Activated CD8-positive, alpha-beta memory T cell treated with anti-CD3 and anti-CD28 coated beads for 48 hours (primary cell): ENCODE measurements around the gene CADPS.

Experiments used
- DNase-seq, 3 experiments: peaks; one replicate each; pipeline ENCODE4 v3.0.0-alpha.2; 2020; ENCODE audit warnings: low read depth in 2 of 3, low spot score in 2 of 3

CADPS gene

DNA sequence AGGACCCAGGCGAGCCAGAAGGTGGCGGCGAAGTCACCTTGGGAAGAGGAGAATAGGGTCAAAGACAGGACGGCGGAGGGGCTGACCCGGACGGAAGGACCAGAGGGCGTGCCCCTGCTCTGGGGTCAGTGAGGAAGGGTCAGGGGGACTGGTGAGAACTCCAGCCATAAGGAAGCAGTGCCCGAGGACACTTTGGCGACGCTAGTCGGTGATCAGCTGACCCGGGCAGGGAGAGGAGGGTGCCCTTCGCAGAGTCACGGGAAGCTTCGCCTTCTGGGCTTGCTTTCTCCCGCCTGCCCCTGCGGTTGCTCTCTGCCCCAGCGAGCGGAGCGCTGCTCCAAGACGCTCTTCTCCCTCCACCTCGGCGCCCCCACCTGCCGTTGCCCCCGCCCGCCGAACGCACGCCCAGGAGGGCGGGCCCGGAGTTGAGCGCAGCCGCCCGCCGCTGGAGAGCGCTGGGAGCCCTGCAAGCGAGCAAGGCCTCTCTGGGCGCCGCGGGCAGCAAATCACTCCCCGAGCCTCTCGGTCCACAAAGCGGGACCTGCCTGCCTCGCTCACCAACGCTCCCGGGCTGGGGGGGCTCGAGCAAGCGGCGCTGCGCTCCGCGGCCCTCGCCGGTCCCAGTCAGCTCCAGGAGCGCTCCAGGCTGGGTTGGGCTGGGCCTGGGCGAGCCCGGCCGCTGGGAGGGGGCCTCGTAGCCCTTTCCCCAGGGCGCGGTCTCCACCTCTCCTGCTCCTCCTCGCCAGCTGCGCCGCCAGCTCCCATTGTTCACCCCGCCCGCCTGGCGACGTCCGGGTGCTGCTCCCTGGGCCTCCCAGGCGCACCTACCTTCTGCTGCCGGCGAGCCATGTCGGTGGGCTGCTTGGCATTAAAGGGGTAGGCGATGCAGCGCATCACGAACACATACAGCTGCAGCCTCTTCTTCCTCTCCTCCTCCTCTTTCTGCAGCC, 1.2 kb downstream of the CADPS start:
- no peak for DNase-seq

DNA sequence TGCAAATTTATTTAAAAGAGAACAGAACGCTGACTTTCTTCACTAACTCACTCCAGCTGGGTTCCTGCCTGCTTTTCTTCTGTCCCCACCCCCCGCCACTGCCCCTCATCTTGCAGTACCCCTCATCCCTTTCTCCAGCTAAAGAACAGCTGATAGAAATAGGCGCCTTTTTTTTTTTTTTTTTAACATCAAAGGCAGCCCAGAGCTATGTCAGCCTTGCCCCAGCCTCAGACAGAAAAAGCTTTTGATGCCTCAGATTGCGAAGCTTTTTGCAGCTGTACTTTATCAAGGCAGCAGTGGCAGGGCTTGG, 1.8 kb downstream of the CADPS start:
- DNase-seq = no peak

DNA sequence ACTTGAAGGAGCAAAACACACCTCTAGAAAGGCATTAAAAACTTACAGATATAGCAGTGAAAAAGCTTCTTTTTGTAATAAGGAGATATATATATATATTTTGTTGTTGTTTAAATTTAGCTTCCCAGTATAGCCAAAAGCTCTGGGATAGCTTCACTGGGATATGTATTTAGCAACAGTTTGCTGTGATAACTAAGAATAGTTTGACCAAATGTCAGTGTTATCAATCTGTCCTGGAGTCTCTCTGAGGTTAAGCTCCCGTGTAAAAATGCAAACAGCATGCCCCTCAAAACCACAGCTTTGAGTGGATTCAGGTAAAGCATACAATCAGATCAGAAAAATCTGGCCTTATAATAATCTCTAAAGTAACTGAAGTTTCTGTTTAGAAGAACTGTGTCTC, 2.9 kb downstream of the CADPS start:
- no peak for DNase-seq

DNA sequence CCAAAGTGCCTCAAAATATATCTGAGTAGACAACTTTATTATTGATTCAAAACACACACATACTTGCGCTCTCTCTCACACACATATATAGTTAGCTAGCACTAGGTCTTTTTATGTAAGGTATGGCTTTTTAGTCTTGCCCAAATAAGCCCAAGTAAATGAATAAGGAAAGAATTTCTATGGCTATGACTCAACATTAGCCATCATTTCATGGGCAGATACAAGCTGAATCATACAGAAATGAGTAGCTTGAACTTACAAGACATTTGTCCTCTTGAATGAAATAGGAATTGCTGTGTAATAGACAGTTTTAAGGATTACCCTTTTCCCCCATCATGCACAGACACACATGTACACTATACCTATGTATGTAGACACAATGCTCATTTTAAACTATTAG, 4.9 kb downstream of the CADPS start:
- no peak for DNase-seq

DNA sequence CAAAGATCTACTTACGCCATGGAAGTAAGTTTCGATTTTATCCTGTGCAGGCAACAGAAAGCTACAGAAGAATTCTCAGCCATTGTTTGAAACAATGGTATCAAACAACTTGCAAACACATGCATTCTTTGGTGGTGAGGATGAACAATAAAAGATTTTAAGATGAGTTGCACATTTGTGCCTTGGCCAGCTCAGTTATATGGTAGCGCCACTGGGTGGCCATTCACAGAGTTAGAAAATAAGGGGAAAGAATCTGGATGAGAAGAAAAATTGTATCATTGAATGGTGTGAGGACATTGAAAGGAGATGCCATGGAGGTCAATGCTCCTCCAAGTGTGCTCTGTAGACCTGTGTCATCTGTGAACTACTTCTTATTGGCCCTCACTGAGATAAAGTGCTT, 11.6 kb downstream of the CADPS start:
- DNase-seq = no peak

DNA sequence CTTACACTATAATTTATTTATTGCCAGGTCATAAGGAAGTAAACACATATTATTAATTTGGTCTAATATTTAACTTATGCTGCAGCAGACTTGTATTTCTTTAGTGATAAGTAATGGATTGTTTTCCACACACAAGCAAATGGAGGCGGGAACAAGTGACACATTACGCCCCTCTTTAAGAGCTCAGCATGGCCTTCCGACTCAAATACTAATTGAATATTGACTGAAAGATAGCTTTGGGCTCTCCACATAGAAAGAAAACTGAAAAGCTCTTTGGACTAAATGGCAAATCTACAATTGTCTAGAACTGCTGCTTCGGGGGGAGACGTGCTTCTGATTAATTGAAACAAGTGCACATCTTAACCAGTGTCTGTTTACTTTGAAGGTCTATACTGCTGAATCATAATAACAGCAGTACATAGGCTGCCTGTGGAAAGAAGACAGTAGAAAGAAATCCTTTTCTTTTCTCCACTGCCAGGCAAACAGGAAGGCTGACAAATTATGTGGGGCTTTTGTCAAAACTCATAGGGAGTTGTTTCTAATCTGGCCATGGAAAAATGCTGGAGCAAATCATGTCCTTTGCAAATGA, 15.9 kb downstream of the CADPS start:
- no peak for DNase-seq

DNA sequence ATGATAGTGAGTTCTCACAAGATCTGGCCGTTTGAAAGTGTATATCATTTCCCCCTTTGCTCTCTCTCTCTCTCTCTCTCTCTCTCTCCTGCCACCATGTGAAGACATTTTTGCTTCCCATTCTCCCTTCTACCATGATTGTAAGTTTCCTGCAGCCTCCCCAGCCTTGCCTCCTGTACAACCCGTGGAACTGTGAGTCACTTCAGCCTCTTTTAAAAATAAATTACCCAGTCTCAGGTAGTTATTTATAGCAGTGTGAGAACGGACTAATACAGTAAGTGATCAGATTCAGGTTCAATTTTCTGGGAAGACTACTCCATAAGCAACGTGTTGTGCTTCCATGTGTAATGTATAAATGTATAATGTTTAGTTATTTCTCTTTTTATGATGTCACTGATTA, 29.2 kb downstream of the CADPS start:
- DNase-seq = no peak

DNA sequence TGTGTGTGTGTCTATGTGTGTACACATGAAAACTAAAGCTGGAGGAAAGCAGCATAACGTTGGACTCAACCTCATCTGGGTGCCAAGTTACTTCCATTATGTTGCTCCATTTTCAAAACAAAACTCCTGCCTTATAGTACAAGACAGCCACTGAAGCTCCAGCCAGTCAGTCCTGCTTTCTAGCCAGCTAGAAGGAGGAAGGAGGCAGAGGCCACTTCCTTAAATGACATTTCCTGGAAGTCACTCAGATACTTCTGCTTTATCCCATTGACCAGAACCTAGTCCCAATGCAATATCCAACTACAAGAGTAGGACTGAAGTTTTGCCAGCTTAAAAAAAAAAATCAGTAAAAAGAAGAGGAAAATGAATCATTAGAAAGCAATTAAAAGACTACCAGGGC, 31.7 kb downstream of the CADPS start:
- DNase-seq = no peak

DNA sequence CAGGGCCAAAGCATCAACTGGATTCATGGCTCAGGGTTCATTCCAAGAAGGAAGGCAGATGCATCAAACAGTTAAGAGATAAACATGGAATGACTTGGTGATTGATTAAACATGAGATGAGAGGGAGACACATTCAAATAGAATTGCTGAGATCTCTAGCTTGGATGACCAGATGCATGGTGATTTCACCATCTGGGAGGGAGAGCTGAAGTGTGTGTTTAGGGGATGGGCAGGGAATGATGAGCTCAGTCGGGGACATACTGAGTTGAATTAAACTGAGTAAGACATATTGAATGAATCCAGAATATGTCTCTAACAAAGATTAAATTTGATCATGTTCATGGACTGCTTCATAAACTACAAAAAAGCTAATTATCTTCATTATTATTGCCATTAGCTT, 35.5 kb downstream of the CADPS start:
- no peak for DNase-seq

DNA sequence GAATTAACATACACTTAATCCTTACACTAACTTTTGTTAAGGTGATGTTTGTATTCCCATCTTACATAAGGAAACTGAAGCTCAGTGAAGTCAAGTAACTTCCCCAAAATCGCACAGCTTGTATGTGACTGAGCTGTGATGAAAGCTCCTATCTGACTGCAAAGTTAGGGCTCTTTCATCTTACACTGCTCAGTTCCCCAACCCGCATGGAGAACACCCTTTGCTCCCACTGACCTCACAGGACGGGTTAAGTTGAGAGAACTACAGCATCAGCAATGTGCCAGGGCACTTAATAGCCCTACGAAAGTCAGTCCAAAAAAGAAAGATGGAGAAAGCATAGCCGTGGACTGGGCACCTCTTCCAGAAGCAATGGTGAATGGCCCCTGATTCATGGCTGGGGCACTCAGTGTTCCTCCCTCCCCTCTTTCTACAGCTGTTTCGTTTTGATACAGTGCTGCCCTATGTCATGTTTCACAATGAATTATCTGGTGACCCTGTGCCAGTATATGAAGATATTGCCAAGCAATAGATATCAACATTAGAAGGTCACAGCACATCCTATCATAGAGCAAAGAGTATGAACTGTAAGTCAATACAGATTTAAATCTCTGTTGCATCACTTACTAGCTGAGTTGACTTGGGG, 38.0 kb downstream of the CADPS start:
- DNase-seq = no peak

DNA sequence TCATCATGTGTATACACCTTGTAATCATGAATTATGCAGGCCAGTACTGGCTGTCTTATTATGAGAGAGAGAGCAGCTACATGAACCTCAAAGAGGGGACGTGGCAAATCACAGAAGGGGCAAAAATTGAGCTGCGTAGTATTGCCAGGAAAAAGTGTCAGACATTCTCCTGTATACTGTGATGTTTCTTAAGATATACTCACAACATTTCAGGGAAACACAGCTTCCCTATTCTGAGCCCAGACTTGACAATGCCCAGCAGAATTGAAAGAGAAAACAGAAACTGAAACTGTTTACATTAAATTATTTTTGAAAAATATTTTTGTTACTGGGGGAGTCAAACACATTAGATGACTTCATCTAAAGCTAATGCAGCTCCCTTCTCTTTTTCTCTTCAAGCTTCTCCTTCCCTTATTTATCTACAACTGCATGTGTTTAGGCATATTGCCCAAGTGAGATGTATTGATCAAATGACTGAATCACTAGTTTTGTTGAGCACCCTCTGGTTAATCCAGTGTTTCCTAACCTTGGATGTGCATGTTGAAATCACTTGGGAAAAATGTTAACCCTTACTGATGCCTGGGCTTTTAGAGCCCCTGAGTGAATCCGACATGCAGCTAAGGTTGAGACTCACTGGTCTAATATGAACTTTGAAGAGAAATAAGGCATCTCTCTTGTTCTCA, 39.5 kb downstream of the CADPS start:
- DNase-seq = no peak

DNA sequence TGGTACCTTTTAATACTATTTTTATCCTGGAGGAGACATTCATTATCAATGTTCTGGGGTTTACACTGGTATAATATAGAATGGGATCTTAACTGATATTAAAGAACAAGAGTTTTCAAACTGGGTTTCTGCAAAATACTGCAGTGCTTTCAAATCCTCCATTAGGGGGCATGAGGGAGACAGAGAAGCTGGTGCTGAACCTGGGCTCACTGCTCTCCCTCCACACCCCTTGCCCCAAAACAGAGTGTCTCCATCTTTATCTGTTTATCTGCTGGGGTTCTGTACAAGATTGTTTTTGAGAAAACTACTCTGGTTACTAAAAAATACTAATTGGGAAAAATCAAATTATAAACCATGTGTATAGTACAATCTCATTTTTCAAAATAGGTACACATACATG, 41.7 kb downstream of the CADPS start:
- DNase-seq = no peak

DNA sequence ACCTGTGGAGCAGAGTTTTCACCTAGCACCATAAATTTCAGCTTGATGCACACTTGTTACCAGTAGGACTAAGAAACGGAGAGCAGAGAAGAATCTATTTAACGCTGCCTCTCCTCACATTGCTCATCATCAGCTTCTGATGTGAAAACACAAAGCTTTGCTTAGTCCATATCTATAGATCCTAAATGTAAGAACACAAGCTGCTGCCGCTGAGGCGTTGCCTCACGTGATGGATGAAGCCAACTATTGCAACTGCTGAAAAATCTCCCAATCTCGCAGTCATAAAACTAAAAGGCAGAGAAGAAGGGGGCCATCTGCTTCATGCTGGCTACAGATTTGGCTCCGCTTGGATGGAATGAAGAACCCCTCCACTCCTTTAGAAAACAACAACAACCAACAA, 42.7 kb downstream of the CADPS start:
- DNase-seq = no peak

DNA sequence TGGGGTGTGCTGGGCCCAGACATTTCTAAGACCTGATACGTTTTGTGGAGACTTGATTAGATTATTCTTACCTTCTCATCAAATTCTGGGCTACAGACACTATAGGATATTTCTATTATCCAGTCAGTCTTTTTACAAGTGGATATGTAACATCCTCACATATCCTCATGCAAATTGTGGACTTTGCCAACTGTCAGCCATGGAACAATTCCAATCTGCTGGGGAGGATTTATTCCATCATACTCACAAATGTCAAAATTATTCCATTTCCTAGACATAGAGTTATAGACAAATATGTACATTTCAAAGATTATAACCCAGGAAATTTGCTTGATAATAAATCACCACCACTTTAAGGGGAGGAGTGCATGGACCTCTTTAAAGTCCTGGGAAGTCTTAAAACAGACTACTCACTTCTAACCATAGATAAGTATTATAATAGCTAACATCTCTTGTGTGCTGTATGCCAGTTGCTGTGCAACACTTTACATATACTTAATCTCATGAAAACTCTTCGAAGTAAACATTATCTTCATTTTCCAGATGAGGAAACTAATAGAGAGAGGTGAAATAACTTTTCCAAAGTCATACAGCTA, 44.4 kb downstream of the CADPS start:
- no peak for DNase-seq

DNA sequence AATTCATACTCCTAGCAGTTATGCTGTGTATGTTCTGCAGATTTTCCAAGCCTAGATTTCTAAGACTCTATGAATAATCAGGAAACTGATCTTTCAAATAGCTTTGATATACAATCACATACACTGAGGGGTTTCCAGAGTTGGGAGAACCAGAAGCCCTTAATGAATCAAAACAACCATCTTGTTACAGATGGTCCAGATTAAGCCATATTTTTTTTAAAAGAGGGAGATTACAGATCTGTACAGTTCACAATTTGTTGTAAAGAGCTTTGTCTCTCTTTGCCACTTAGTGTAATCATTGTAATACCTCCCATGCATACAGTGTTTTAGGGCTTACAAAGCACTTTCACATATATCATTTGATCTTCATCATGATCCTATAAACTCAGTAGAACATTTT, 47.7 kb downstream of the CADPS start:
- no peak for DNase-seq

DNA sequence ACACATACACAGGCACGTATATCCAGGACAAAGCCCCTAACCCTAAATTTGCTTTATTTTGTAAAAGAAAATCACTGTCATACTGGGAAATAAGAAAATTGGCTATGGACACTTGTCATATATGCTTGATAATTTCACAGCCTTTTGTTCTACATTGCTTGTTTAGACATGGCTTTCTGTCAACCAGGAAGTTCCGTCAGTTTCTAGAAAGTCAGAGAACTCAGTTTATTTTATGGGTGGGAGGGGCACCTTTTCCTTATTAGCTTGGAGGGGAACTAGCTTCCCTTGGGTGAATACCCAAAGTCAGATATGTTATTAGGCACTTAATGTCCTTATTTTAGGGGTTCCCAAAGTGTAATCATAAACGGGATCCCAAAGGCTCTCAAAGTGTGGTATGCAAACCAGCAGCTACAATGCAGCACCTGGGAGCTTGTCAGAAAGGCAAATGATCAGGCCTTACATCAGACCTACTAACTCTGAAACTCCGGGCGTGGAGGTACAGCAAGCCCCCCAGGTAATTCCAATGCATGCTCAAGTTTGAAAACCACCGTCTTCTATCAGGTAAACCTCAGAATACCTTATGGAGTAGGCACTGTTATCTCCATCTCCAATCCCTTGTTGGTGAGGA, 50.1 kb downstream of the CADPS start:
- no peak for DNase-seq

DNA sequence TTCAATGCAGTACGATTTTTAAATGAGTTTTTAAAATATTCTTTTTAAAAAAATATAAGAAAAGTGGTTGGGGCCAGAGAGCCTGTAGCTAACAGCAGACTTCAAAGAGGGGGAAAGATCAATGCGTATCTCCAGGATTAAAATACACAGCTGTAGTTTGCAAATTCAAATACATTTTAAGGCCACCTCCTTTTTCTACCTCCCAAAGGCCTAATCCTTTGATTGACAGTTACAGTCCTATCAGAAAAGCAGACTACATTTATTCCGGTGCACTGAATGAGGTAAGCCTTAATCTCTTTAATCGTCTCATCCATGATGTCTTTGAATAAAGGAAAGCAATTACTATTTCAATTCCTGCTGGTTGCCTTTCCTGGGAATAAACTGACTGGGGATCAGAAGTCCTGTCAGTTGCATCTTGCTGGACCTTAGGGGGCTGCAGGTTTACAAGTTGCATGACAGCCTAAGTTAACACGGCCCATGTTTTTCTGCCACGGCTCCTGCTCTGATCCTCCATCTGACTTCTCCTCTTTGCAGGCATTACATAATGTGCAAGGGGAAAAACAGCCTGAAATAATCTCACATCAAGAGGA, 51.7 kb downstream of the CADPS start:
- DNase-seq = no peak

DNA sequence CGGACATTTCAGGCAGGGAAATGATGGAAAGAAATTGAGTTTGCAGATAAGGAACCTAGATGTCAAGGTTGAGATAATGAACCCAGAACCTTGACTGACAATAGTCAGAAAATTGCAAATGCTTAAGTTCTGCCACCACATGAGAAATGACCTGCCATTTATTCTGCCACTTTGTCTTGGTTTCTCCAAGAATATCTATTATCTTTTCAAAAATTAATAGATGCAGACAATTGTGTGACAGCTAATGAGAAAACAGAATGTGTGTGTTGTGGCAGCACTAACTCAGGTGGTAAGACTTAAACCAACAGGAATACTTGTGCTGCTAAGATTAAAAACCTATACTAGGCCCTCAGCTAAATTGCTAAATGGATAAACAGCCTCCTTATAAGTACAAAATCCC, 52.3 kb downstream of the CADPS start:
- DNase-seq = no peak

DNA sequence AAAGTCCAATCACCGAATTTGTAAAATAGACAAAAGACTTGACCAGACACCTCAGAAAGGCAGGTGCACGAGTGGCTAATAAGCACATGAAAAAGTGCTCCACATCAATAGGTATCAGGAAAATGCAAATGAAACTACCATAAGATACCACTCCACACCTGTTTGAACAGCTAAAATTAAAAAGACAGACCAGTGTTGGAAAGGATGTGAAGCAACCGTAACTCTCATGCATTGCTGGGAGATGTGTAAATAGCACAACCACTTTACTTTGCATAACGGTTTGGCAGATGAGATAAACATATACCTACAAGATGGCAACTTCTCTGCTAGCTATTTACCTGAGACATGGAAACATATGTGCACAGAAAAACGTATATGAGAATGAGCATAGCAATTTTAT, 56.9 kb downstream of the CADPS start:
- DNase-seq = no peak

DNA sequence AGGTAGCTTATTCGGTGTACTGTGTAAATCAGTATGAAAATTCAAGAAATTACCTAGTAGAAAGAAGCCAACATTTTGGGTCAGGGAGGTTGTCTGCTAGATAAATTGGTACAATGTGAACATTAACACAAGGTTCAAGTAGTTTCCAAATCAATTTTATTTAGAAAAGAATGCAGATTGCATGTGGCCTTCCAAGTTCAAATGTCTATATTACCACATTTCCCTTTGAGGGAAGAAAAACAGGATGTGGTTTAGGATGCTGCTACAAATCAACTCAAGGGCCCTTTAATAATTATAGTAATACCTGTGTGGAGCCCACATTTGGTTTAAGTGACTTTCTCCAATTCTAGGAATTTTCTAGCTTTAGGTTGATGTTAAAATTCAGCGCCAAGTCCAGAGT, 57.5 kb downstream of the CADPS start:
- no peak for DNase-seq

DNA sequence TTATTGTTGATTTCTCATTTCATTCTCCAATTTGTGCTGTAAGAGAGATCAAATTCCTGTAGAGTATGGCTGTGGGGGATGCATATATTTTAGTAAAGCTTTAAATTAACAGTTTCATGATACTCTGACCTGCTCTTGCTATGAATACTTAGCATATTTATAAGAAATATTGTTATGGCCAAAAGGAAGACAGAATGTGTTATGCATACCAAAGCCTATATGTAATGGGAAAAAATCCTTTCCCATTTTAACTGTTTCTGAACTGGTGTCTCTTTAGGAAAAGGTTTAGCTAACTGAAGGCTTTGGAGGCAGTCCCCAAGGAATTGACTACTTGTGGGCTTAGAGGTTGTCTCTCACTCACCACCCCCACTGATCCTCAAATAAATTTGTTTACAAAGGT, 59.2 kb downstream of the CADPS start:
- no peak for DNase-seq
